ENCODE data around the gene RAP2A. TPM values are rescaled to one million over a fixed set of nuclear protein-coding genes. Genes with fewer than 3 reads are reported as not detected.

Gene RAP2A
- total and polyA plus RNA-seq, 10 of the 15 experiments (the other 5 are each of a cell fraction or from before 2014, with no cell fraction given) = 3.5 to 35.1 (median 14.9) TPM

DNA sequence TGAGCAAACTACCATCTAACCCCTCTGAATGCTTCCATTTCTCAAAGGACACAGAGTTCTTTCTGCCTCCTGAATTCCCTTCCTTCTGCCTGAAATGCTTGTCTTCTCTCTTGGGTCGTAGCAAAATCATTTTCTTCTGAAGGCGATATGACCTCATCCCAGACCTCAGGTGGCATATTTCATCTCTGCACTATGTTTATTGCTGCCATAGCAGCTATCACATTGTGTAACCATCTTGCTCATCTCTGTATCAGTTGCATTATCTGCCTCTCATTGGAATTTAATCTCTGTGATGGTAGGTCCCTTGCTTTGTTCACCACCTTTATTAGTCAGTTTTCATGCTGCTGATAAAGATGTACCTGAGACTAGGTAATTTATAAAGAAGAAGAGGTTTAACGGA lies 32.5 kb upstream of the RAP2A start (continued):
- no peak for TF ChIP-seq PAX8 (IDR thresholded peaks at IDR 0.05)

DNA sequence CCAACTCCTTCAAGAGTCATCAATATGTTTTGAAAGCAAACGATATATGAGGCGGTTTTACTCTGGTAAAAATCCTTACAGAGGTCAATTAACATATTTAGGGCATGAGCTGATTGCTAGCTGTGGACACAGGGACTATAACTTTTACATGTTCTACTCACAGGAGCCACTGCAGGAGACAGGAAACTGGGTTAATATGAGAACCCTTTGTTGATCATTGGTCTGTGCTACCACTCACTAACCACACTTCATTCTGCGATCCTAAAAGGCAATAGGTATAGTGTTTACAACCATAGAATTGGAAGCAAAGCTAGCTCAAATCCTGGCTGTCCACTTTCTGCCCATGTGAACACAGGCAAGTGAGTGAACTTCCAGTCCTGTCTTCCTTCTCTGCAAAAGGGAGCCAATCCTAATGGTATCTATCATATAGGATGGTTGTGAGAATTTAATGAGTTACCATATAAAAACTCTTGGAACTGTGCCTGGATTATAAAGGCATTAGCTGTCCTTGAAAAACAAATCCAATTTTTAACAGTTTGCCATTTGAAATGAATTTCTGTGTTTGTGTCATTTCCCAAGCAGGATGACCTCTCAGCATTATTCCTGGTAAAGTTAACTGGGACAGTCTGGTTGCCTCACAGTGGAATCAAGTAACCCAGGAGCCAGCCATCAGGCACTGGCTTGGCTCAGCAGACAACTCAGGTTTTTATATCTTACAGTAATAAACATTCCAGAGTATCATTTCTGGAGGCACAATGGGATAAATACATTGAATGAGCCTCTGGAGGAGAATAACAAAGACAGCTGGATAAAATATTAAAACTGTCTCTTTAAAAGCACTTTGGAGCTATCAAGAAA lies 29.8 kb upstream of the RAP2A start:
- H3K4me3 ChIP-seq = no peak overlapping the region
- intact Hi-C loops (cut with micrococcal nuclease; ENCODE audit: unreplicated experiment) = no loop called here
- POLR2A ChIA-PET = interaction anchor here (0.5 kb wide), 1 partner anchor 1769 kb away, joined by 4 read pairs; no protein-coding TSS in a partner anchor
- FAIRE-seq = no peak
- H4K20me1 ChIP-seq (ENCODE audit: control insufficient read depth, insufficient read depth) = no peaks in the 10 kb centered on the region
- H3K79me2 ChIP-seq (ENCODE audit: control insufficient read depth, insufficient read depth, low read length) = no peaks in the 10 kb centered on the region
- ATAC-seq = no peak
- in situ Hi-C loops (cut with MboI) = no loop called here
- H3K4me1 ChIP-seq (ENCODE audit: control insufficient read depth, insufficient read depth, low read length) = no peaks in the 10 kb centered on the region
- no peak overlapping the region for H3K27ac ChIP-seq (ENCODE audit: control insufficient read depth, insufficient read depth)
- H2AFZ ChIP-seq (ENCODE audit: control insufficient read depth, low read depth, low read length) = no peak overlapping the region
- H3K36me3 ChIP-seq (ENCODE audit: control insufficient read depth in 2 of 2, insufficient read depth in 2 of 2, low read length in 1 of 2) = no peaks in the 10 kb centered on the region
- WGBS (ENCODE audit: insufficient coverage, insufficient replicate concordance, low lambda C conversion rate, missing lambda C conversion rate) = 59% methylated on average over 3 of the region's 3 CpGs
- no TSS peak for BruUV-seq (replicated peaks)
- no peaks in the 10 kb centered on the region; the same call in 2 of the 3 replicates for H3K9me3 ChIP-seq (replicated peaks; ENCODE audit: control insufficient read depth, insufficient read depth, low read length)
- no peak overlapping the region for H3K4me2 ChIP-seq (ENCODE audit: control insufficient read depth, insufficient read depth)
- DNase-seq (ENCODE audit: low read depth, low spot score) = no peak
- H3K27me3 ChIP-seq (replicated peaks in 1 of 2; ENCODE audit: control insufficient read depth in 2 of 2, insufficient read depth in 2 of 2, low read length in 1 of 2) = no peaks in the 10 kb centered on the region
- CTCF ChIA-PET = interaction anchor here (1.6 kb wide), 1 partner anchor 11 kb away, joined by 5 read pairs; no protein-coding TSS in a partner anchor
- RAD21 ChIA-PET (ENCODE audit: unreplicated experiment) = no interaction called here
- H3K9ac ChIP-seq (ENCODE audit: control insufficient read depth, insufficient read depth, low read length) = no peak overlapping the region
- SMC1A ChIA-PET (ENCODE audit: uncharacterized antibody, unreplicated experiment) = interaction anchor here (0.9 to 1.2 kb wide), 2 partner anchors 13 to 27 kb away, joined by 3 to 4 read pairs; no protein-coding TSS in a partner anchor
- TF ChIP-seq, protein P1, sequence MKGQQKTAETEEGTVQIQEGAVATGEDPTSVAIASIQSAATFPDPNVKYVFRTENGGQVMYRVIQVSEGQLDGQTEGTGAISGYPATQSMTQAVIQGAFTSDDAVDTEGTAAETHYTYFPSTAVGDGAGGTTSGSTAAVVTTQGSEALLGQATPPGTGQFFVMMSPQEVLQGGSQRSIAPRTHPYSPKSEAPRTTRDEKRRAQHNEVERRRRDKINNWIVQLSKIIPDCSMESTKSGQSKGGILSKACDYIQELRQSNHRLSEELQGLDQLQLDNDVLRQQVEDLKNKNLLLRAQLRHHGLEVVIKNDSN (IDR thresholded peaks at IDR 0.05; ENCODE audit: borderline replicate concordance, extremely low read length, insufficient read depth, low read depth, low read length) = no peak
- TF ChIP-seq CHD1 (IDR thresholded peaks at IDR 0.05; ENCODE audit: low read depth, low read length) (no peak), IKZF1 (conservative IDR thresholded peaks at IDR 0.05) (no peak), PML (IDR thresholded peaks at IDR 0.05; ENCODE audit: low read length) (no peak), ETV6 (conservative IDR thresholded peaks at IDR 0.05 in 1 of 2, IDR thresholded peaks at IDR 0.05 in 1 of 2; ENCODE audit: borderline replicate concordance in 1 of 2, low read depth in 1 of 2) (no peak), STAT3 (IDR thresholded peaks at IDR 0.05; ENCODE audit: low read depth, low read length) (no peak), FOS (IDR thresholded peaks at IDR 0.05; ENCODE audit: borderline replicate concordance, extremely low read depth, insufficient read length) (no peak), IRF4 (IDR thresholded peaks at IDR 0.05; ENCODE audit: low read depth, low read length) (no peak), MYC (IDR thresholded peaks at IDR 0.05; ENCODE audit: insufficient read depth, insufficient read length, insufficient replicate concordance, low read length, severe bottlenecking) (no peak), BHLHE40 (IDR thresholded peaks at IDR 0.05; ENCODE audit: borderline replicate concordance in 1 of 2, low read depth in 2 of 2, low read length in 1 of 2) (no peak)
- TF ChIP-seq, protein P2, sequence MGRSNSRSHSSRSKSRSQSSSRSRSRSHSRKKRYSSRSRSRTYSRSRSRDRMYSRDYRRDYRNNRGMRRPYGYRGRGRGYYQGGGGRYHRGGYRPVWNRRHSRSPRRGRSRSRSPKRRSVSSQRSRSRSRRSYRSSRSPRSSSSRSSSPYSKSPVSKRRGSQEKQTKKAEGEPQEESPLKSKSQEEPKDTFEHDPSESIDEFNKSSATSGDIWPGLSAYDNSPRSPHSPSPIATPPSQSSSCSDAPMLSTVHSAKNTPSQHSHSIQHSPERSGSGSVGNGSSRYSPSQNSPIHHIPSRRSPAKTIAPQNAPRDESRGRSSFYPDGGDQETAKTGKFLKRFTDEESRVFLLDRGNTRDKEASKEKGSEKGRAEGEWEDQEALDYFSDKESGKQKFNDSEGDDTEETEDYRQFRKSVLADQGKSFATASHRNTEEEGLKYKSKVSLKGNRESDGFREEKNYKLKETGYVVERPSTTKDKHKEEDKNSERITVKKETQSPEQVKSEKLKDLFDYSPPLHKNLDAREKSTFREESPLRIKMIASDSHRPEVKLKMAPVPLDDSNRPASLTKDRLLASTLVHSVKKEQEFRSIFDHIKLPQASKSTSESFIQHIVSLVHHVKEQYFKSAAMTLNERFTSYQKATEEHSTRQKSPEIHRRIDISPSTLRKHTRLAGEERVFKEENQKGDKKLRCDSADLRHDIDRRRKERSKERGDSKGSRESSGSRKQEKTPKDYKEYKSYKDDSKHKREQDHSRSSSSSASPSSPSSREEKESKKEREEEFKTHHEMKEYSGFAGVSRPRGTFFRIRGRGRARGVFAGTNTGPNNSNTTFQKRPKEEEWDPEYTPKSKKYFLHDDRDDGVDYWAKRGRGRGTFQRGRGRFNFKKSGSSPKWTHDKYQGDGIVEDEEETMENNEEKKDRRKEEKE (IDR thresholded peaks at IDR 0.05) = no peak
- TF ChIP-seq, protein P3, sequence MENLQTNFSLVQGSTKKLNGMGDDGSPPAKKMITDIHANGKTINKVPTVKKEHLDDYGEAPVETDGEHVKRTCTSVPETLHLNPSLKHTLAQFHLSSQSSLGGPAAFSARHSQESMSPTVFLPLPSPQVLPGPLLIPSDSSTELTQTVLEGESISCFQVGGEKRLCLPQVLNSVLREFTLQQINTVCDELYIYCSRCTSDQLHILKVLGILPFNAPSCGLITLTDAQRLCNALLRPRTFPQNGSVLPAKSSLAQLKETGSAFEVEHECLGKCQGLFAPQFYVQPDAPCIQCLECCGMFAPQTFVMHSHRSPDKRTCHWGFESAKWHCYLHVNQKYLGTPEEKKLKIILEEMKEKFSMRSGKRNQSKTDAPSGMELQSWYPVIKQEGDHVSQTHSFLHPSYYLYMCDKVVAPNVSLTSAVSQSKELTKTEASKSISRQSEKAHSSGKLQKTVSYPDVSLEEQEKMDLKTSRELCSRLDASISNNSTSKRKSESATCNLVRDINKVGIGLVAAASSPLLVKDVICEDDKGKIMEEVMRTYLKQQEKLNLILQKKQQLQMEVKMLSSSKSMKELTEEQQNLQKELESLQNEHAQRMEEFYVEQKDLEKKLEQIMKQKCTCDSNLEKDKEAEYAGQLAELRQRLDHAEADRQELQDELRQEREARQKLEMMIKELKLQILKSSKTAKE (IDR thresholded peaks at IDR 0.05; ENCODE audit: low read depth, poor library complexity, severe bottlenecking) = no peak
